ENCODE measurements around the gene KCNQ1.

DNA sequence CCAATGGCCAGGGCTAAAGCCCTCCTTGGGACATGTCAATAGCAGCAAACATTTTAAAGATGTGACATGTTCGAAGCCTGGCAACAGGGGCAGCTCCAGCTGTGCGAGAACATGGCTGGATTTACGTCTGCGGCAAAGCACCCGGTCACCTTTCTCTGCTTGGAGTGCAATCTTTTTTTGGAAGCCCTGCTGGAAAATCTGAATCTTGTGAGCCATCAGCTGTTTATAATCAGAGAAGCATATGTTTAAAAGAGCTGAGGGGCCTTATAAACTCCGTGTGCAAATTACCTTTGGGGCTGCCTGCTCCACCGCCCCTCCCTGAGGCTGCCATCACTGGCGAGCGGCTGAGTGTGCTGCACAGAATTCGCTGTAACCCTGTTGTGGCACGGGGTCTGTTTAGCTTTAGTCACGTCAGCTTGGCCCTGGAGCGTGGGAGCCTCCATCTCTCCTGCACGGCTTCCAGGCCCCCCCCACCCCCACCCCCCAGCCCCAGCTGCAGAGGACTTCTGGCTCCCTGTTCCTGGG lies 264.0 kb downstream of the KCNQ1 start:
- TF ChIP-seq POLR2A (IDR thresholded peaks at IDR 0.05; ENCODE audit: low read depth, low read length), result no peak
- TF ChIP-seq, protein P1, sequence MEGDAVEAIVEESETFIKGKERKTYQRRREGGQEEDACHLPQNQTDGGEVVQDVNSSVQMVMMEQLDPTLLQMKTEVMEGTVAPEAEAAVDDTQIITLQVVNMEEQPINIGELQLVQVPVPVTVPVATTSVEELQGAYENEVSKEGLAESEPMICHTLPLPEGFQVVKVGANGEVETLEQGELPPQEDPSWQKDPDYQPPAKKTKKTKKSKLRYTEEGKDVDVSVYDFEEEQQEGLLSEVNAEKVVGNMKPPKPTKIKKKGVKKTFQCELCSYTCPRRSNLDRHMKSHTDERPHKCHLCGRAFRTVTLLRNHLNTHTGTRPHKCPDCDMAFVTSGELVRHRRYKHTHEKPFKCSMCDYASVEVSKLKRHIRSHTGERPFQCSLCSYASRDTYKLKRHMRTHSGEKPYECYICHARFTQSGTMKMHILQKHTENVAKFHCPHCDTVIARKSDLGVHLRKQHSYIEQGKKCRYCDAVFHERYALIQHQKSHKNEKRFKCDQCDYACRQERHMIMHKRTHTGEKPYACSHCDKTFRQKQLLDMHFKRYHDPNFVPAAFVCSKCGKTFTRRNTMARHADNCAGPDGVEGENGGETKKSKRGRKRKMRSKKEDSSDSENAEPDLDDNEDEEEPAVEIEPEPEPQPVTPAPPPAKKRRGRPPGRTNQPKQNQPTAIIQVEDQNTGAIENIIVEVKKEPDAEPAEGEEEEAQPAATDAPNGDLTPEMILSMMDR (IDR thresholded peaks at IDR 0.05; ENCODE audit: extremely low read depth in 1 of 2, insufficient read depth in 1 of 2, low read depth in 1 of 2, low read length in 2 of 2), result no peak
